Measurements from ENCODE around the gene ST6GALNAC6. TPM values are rescaled to one million over a fixed set of nuclear protein-coding genes. Genes with fewer than 3 reads are reported as not detected.

Gene ST6GALNAC6
- total and polyA plus RNA-seq, 2 of the 8 experiments (the other 6 are each of a cell fraction or from before 2014, with no cell fraction given) = 43.7 to 64.4 TPM

GRCh38 chr9:127885508-127886281 is 13.7 kb downstream of the ST6GALNAC6 start:
- DNase-seq (ENCODE audit: low read depth in 1 of 2, low spot score in 2 of 2) (no peak), FAIRE-seq (no peak)
- no peak overlapping the region; the same call in 1 of the 2 replicates for H4K8ac ChIP-seq (ENCODE audit: extremely low read depth, insufficient read depth, low read length)
- H3K79me2 ChIP-seq (ENCODE audit: control insufficient read depth in 1 of 2, insufficient read depth in 2 of 2, low read length in 2 of 2) = no peaks in the 10 kb centered on the region
- no peak overlapping the region for H2BK12ac ChIP-seq (ENCODE audit: low read depth, low read length)
- H3K4me1 ChIP-seq (replicated peaks in 1 of 4; ENCODE audit: control insufficient read depth in 3 of 4, insufficient read depth in 4 of 4, low read length in 3 of 4) = no peaks in the 10 kb centered on the region; a peak in 3 of 7 replicates
- H2BK120ac ChIP-seq (replicated peaks; ENCODE audit: low read depth, low read length) = no peak overlapping the region
- no peaks in the 10 kb centered on the region for H3K23me2 ChIP-seq (ENCODE audit: low read depth, low read length)
- no peak overlapping the region for H2AK5ac ChIP-seq (ENCODE audit: low read depth, low read length)
- no peaks in the 10 kb centered on the region for H3K79me1 ChIP-seq (ENCODE audit: low read depth, low read length)
- H3K4me3 ChIP-seq (ENCODE audit: extremely low read depth in 1 of 4, insufficient read depth in 2 of 4, low read depth in 3 of 4, low read length in 4 of 4) = no peak overlapping the region
- H3K4ac ChIP-seq (replicated peaks; ENCODE audit: insufficient read length, low read depth, low read length) = no peak overlapping the region
- H2BK20ac ChIP-seq (ENCODE audit: low read length) = no peak overlapping the region
- WGBS, 2 experiments (ENCODE audit: extremely low coverage in 1 of 2, insufficient coverage in 1 of 2, insufficient read length in 1 of 2, insufficient replicate concordance in 2 of 2, low coverage in 1 of 2, low lambda C conversion rate in 2 of 2, missing lambda C conversion rate in 1 of 2) = 78% methylated on average over 13 of the region's 13 CpGs; no CpG with 5 or more reads in 1 of the 2 experiments
- H2BK15ac ChIP-seq (ENCODE audit: low read length) = no peak overlapping the region
- no peak overlapping the region for H3K27ac ChIP-seq (ENCODE audit: low read depth, low read length)
- H3K9ac ChIP-seq (replicated peaks in 1 of 4; ENCODE audit: extremely low read depth in 1 of 4, low read depth in 3 of 4, low read length in 3 of 4) = no peak overlapping the region
- ChIA-PET CTCF (ENCODE audit: partially characterized antibody) (interaction anchor here (0.7 to 2.2 kb wide), 13 partner anchors 10 to 283 kb away, joined by 3 to 10 read pairs (median 5); partner anchors contain the start of genes ST6GALNAC4 and TOR2A), POLR2A (ENCODE audit: partially characterized antibody) (interaction anchor here (0.6 to 8.6 kb wide), 11 partner anchors 10 to 181 kb away, joined by 3 to 91 read pairs (median 4); partner anchors contain the start of genes PIP5KL1, ST6GALNAC4 and ST6GALNAC6)
- no peak overlapping the region for H3K56ac ChIP-seq (replicated peaks; ENCODE audit: insufficient read length, low read depth, low read length)
- H4K91ac ChIP-seq (replicated peaks; ENCODE audit: insufficient read length, low read length) = no peak overlapping the region
- no peak overlapping the region for H3K4me2 ChIP-seq (ENCODE audit: insufficient read depth in 1 of 2, low read depth in 2 of 2, low read length in 2 of 2)
- H3K18ac ChIP-seq (ENCODE audit: extremely low read depth, low read length) = no peak overlapping the region
- no peak overlapping the region; the same call in 1 of the 2 replicates for H2BK5ac ChIP-seq (ENCODE audit: low read depth, low read length)
- H3K23ac ChIP-seq (ENCODE audit: insufficient read length) = no peak overlapping the region
- H3K9me3 ChIP-seq (ENCODE audit: insufficient read depth in 2 of 2, low read depth in 1 of 2, low read length in 1 of 2) = no peaks in the 10 kb centered on the region
- H3K36me3 ChIP-seq (ENCODE audit: control insufficient read depth in 2 of 4, insufficient read depth in 4 of 4, low read length in 3 of 4) = peaks cover 4 to 19% (median 14%) of the 10 kb centered on the region in 4 experiments; a peak in 5 of 8 replicates
- H3K27me3 ChIP-seq (replicated peaks in 1 of 4; ENCODE audit: control insufficient read depth in 3 of 4, extremely low read depth in 1 of 4, insufficient read depth in 3 of 4, low read length in 3 of 4) = no peaks in the 10 kb centered on the region
- peaks cover 0 to 3% of the 10 kb centered on the region in 2 experiments for H4K20me1 ChIP-seq (replicated peaks in 1 of 2; ENCODE audit: control insufficient read depth in 1 of 2, insufficient read depth in 2 of 2, low read length in 2 of 2)
- no peak overlapping the region for H4K5ac ChIP-seq (ENCODE audit: insufficient read length, low read depth, low read length)
- no peak overlapping the region for H2AFZ ChIP-seq (ENCODE audit: low read length)
- no peak overlapping the region for H3K14ac ChIP-seq (ENCODE audit: insufficient read length)
- TF ChIP-seq CBX8 (IDR thresholded peaks at IDR 0.05; ENCODE audit: borderline replicate concordance, low read depth, low read length) = no peak
